ENCODE results near the gene SNX20.

DNA sequence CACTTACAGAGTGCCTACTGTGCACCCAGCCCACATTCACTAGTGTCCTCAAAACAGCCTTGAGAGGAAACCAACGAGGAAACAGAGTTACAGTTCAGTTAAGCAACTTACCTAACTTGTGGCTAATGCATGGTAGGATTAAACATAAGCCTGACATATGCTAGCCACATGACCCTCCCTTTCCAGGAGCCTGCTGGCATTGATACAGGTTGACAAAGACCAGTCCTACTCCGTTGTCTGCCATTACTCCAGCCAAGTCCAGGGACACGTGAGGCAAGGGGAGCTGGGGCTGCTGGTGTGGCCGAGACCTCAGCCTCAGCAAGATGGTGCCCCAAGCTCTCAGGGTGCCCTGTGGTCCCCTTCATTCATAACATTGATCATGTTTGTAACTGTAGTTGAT lies 37.9 kb downstream of the SNX20 start:
- no peak for TF ChIP-seq POLR2AphosphoS5 (IDR thresholded peaks at IDR 0.05; ENCODE audit: low read depth)
- TF ChIP-seq, protein P1, sequence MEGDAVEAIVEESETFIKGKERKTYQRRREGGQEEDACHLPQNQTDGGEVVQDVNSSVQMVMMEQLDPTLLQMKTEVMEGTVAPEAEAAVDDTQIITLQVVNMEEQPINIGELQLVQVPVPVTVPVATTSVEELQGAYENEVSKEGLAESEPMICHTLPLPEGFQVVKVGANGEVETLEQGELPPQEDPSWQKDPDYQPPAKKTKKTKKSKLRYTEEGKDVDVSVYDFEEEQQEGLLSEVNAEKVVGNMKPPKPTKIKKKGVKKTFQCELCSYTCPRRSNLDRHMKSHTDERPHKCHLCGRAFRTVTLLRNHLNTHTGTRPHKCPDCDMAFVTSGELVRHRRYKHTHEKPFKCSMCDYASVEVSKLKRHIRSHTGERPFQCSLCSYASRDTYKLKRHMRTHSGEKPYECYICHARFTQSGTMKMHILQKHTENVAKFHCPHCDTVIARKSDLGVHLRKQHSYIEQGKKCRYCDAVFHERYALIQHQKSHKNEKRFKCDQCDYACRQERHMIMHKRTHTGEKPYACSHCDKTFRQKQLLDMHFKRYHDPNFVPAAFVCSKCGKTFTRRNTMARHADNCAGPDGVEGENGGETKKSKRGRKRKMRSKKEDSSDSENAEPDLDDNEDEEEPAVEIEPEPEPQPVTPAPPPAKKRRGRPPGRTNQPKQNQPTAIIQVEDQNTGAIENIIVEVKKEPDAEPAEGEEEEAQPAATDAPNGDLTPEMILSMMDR (conservative IDR thresholded peaks at IDR 0.05; ENCODE audit: low read depth in 2 of 2), result no peak
- TF ChIP-seq, protein P2, sequence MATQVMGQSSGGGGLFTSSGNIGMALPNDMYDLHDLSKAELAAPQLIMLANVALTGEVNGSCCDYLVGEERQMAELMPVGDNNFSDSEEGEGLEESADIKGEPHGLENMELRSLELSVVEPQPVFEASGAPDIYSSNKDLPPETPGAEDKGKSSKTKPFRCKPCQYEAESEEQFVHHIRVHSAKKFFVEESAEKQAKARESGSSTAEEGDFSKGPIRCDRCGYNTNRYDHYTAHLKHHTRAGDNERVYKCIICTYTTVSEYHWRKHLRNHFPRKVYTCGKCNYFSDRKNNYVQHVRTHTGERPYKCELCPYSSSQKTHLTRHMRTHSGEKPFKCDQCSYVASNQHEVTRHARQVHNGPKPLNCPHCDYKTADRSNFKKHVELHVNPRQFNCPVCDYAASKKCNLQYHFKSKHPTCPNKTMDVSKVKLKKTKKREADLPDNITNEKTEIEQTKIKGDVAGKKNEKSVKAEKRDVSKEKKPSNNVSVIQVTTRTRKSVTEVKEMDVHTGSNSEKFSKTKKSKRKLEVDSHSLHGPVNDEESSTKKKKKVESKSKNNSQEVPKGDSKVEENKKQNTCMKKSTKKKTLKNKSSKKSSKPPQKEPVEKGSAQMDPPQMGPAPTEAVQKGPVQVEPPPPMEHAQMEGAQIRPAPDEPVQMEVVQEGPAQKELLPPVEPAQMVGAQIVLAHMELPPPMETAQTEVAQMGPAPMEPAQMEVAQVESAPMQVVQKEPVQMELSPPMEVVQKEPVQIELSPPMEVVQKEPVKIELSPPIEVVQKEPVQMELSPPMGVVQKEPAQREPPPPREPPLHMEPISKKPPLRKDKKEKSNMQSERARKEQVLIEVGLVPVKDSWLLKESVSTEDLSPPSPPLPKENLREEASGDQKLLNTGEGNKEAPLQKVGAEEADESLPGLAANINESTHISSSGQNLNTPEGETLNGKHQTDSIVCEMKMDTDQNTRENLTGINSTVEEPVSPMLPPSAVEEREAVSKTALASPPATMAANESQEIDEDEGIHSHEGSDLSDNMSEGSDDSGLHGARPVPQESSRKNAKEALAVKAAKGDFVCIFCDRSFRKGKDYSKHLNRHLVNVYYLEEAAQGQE (IDR thresholded peaks at IDR 0.05; ENCODE audit: unreplicated experiment), result no peak
- no peak for TF ChIP-seq EZH2 (IDR thresholded peaks at IDR 0.05; ENCODE audit: low read depth, unreplicated experiment)

Data from GM23338 (cell line).